ENCODE measurements around the gene GLI2. TPM values are rescaled to one million over a fixed set of nuclear protein-coding genes. Genes with fewer than 3 reads are reported as not detected.

The GLI2 gene
- total RNA-seq (9.5 and 13.8 TPM in 2 replicates), polyA plus RNA-seq (2.0 and 6.2 TPM in 2 replicates)

GRCh38 chr2:120735746-120736170 is at the start of gene GLI2:
Gene GLI2 (plus strand): TSS chr2:120735868. CDS start chr2:120797321, 61,453 bp downstream.
- Histone ChIP-seq H3K27me3 (peaks cover 2% of the 10 kb centered on the region), H3K4me1 (ENCODE audit: low read depth) (peaks cover 32% of the 10 kb centered on the region), H3K27ac (peak within 1 kb of the TSS; percentile 67), H3K4me3 (peak within 1 kb of the TSS; percentile 83), H3K36me3 (no peaks in the 10 kb centered on the region), H3K9me3 (ENCODE audit: low read depth) (no peaks in the 10 kb centered on the region)
- peak; percentile 93 to 94 for DNase-seq (ENCODE audit: low read depth in 1 of 2, low spot score in 1 of 2)
- peak; percentile 63 for TF ChIP-seq CTCF (IDR thresholded peaks at IDR 0.05; ENCODE audit: low read depth, low read length)

GRCh38 chr2:120685974-120686297 is 49.7 kb upstream of the GLI2 start:
- no peak for TF ChIP-seq CTCF (IDR thresholded peaks at IDR 0.05; ENCODE audit: low read depth, low read length)
- DNase-seq (ENCODE audit: low read depth in 1 of 2, low spot score in 1 of 2): no peak
- no peaks in the 10 kb centered on the region for H3K9me3 ChIP-seq (ENCODE audit: low read depth)

GRCh38 chr2:120686511-120687168 is 49.0 kb upstream of the GLI2 start:
- DNase-seq (ENCODE audit: low read depth in 1 of 2, low spot score in 1 of 2): no peak
- Histone ChIP-seq H3K27ac (no peak overlapping the region), H3K36me3 (no peaks in the 10 kb centered on the region), H3K27me3 (peaks cover 4% of the 10 kb centered on the region), H3K4me1 (ENCODE audit: low read depth) (no peaks in the 10 kb centered on the region), H3K4me3 (no peak overlapping the region), H3K9me3 (ENCODE audit: low read depth) (no peaks in the 10 kb centered on the region)
- TF ChIP-seq CTCF (IDR thresholded peaks at IDR 0.05; ENCODE audit: low read depth, low read length): peak; percentile 33

More at GRCh38 chr2:120685974-120686297, 49.7 kb upstream of the GLI2 start:
- Histone ChIP-seq H3K27ac (no peak overlapping the region), H3K27me3 (peaks cover 9% of the 10 kb centered on the region), H3K4me3 (no peak overlapping the region), H3K4me1 (ENCODE audit: low read depth) (no peaks in the 10 kb centered on the region), H3K36me3 (no peaks in the 10 kb centered on the region)

GRCh38 chr2:120687210-120687609 is 48.5 kb upstream of the GLI2 start:
- Histone ChIP-seq H3K27me3 (no peaks in the 10 kb centered on the region), H3K4me3 (no peak overlapping the region), H3K36me3 (no peaks in the 10 kb centered on the region), H3K27ac (no peak overlapping the region), H3K4me1 (ENCODE audit: low read depth) (no peaks in the 10 kb centered on the region), H3K9me3 (ENCODE audit: low read depth) (no peaks in the 10 kb centered on the region)
- no peak for TF ChIP-seq CTCF (IDR thresholded peaks at IDR 0.05; ENCODE audit: low read depth, low read length)
- DNase-seq (ENCODE audit: low read depth in 1 of 2, low spot score in 1 of 2): no peak

GRCh38 chr2:120690521-120690920 is 45.1 kb upstream of the GLI2 start:
- no peaks in the 10 kb centered on the region for H3K36me3 ChIP-seq
- DNase-seq (ENCODE audit: low read depth in 1 of 2, low spot score in 1 of 2): no peak
- peaks cover 6% of the 10 kb centered on the region for H3K27me3 ChIP-seq
- no peak overlapping the region for H3K27ac ChIP-seq
- H3K4me3 ChIP-seq: no peak overlapping the region
- no peak for TF ChIP-seq CTCF (IDR thresholded peaks at IDR 0.05; ENCODE audit: low read depth, low read length)
- no peaks in the 10 kb centered on the region for H3K9me3 ChIP-seq (ENCODE audit: low read depth)
- H3K4me1 ChIP-seq (ENCODE audit: low read depth): no peaks in the 10 kb centered on the region

All from cardiac muscle cell (in vitro differentiated cells and primary cell).